Choroid plexus epithelial cell (primary cell): Measurements from ENCODE around the gene SEMA3F.
A peak's percentile ranks its signal among the peaks of the same experiment; 100 is the strongest.
"Not testable (repeated sequence)": the region's sequence is repeated elsewhere in the genome, so short reads cannot be mapped to it uniquely, and the experiment has no call there.

ENCODE experiments used
- DNase-seq: peaks from one replicate; pipeline ENCODE4 v3.0.0-alpha.2; 2010; ENCODE audit warnings: low read depth
- H3K4me3 ChIP-seq: 2 replicates; pipeline ENCODE4 v1.5.1; 2011; ENCODE audit warnings: low read depth, mild to moderate bottlenecking, control low read depth, low read length, moderate library complexity
- TF ChIP-seq, protein P1 (sequence below): conservative IDR thresholded peaks from 2 replicates; pipeline ENCODE4 v1.5.1; 2011; ENCODE audit warnings: low read depth, mild to moderate bottlenecking, control low read depth, inconsistent platforms, low read length, moderate library complexity

Gene SEMA3F

DNA sequence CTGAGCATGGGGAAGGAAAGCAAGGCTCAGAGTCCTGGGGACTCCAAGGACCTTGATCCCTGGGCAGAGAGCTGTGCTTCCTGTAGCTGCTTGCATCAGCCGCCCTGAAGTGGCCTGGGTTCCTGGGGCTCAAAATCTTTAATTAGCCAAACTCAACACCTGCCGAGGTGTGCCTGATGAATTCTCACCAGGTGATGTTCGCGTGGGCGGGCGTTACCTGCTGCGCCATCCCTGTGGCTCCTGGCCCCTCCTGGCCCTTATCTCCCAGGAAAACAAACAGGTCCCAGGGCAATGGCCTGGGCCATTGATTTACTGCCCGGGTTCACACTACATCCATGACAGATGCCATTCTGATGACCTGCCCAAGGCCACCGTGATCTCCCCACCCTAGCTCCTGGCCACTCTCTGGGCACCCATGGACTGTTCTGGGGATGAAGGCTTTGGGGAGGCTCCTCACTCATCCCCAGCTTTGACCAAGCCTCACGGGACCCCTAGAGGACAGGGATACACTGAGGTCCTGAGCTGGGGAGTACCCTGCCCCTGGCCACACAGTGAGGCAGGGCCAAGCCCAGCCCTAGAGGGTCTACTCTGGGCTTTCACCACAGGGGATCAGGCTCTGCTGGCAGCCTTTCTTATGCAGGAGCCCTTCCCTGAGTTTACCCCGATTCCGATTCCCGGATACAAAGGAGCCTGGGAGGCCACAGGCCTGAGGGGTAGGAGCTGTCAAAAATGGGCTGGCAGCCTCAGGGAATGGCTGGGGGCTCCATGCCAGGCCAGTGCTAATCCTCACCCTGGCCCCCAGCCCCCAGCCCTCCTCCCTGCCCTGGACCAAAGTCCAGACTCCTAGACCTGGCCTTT, 55.6 kb downstream of the SEMA3F start:
- no peak for DNase-seq
- TF ChIP-seq, protein P1, sequence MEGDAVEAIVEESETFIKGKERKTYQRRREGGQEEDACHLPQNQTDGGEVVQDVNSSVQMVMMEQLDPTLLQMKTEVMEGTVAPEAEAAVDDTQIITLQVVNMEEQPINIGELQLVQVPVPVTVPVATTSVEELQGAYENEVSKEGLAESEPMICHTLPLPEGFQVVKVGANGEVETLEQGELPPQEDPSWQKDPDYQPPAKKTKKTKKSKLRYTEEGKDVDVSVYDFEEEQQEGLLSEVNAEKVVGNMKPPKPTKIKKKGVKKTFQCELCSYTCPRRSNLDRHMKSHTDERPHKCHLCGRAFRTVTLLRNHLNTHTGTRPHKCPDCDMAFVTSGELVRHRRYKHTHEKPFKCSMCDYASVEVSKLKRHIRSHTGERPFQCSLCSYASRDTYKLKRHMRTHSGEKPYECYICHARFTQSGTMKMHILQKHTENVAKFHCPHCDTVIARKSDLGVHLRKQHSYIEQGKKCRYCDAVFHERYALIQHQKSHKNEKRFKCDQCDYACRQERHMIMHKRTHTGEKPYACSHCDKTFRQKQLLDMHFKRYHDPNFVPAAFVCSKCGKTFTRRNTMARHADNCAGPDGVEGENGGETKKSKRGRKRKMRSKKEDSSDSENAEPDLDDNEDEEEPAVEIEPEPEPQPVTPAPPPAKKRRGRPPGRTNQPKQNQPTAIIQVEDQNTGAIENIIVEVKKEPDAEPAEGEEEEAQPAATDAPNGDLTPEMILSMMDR = no peak
- H3K4me3 ChIP-seq = no peak overlapping the region

GRCh38 chr3:50211368-50211717, 56.2 kb downstream of the SEMA3F start:
- DNase-seq, H3K4me3 ChIP-seq: not testable (repeated sequence)

GRCh38 chr3:50211930-50212329, 56.8 kb downstream of the SEMA3F start:
- H3K4me3 ChIP-seq = no peak overlapping the region
- DNase-seq = peak; percentile 32
- TF ChIP-seq, protein P1 = no peak

GRCh38 chr3:50212502-50212901, 57.4 kb downstream of the SEMA3F start:
- TF ChIP-seq, protein P1 = no peak
- H3K4me3 ChIP-seq = no peak overlapping the region
- DNase-seq = no peak

- H3K4me3 ChIP-seq = no peak overlapping the region
- TF ChIP-seq, protein P1 = no peak
- no peak for DNase-seq
Observed at GRCh38 chr3:50212971-50213370, 57.8 kb downstream of the SEMA3F start.

DNA sequence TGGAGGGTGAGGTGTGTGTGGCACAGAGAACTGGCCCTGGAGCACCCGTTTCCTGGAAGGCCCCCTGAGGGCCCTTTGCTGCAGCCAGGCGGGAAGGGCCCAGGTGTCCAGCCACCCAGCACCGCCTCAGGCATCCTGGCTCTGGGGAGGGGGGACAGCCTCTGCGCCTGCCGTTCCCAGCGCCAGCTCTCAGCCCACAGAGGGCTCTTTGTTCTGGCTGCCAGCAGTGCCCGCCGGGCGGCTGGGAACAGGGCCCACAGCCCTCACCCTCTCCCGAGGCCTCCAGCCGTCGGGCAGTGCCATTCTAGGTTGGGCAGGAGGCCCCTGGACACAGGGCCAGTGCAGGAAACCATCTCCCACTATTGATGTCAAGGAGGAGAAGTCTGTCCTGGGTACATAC, 58.2 kb downstream of the SEMA3F start:
- TF ChIP-seq, protein P1 = no peak
- H3K4me3 ChIP-seq = no peak overlapping the region
- no peak for DNase-seq

DNA sequence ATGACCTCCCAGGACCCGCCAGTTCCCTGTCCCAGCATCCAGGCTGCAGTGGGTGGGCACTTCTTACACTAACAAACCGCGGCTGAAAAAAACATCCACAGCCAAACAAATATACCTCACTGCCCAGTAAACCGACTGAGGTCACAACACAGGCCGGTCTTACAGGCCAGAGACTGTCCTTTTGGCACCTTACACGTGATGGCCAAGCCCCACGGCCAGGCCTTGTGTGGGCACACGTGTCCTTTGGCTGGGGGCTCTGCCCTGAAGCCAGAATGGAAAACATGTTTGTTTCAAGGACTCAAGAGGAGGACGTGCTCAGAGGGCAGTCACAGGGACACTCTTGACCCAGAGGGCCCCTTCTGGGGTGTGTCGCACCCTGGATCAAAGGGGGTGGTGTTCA, 59.7 kb downstream of the SEMA3F start:
- no peak for DNase-seq
- TF ChIP-seq, protein P1 = no peak

More for the DNA sequence above, 59.7 kb downstream of the SEMA3F start:
- no peak overlapping the region for H3K4me3 ChIP-seq
